HCT116 (cell line): ENCODE measurements around the gene ZFP36. TPM values are rescaled to one million over a fixed set of nuclear protein-coding genes. Genes with fewer than 3 reads are reported as not detected.

Source experiments
- ATAC-seq: fragments of 200-7000 bp; cut with Tn5 transposase; 2 replicates; pipeline ENCODE4 v1.9.1; 2020; ENCODE audit warnings: mild to moderate bottlenecking, moderate library complexity
- BruUV-seq: library from RNA; stranded (reverse); fragments of 400-500 nt; replicated peaks from 2 replicates; lab custom pipeline; 2021; lab: Mats Ljungman, UMichigan
- CTCF ChIA-PET: fragments of 300-600 bp; sonication (Branson Sonifier 250); formaldehyde crosslinking; loops from one replicate; lab custom pipeline; 2021; ENCODE audit warnings: antibody characterized with exemption; lab: Charles Lee
- POLR2A ChIA-PET: fragments of 300-600, 350-600 bp; sonication (Branson Sonifier 250); formaldehyde crosslinking; loops from one replicate; lab custom pipeline; 2021; ENCODE audit warnings: antibody characterized with exemption; lab: Charles Lee
- RAD21 ChIA-PET, 2 experiments: fragments of 300-600 bp; sonication (Branson Sonifier 250); formaldehyde crosslinking; loops; one replicate each; lab custom pipeline; 2023; ENCODE audit warnings: low total read pairs in 2 of 2; ENCODE audit not compliant: uncharacterized antibody in 2 of 2, unreplicated experiment in 2 of 2, low non-redundant PET in 1 of 2; lab: Charles Lee
- DNase-seq: peaks from one replicate; pipeline ENCODE4 v3.0.0-alpha.2; 2010; ENCODE audit warnings: low read depth, low spot score
- H2AFZ ChIP-seq: fragments of 200-600 bp; shearing (Covaris generic), sonication (generic); 2 replicates; pipeline ENCODE4 v1.6.1; 2017; ENCODE audit warnings: low read depth, mixed run types, mixed read lengths, antibody characterized with exemption, low read length; ENCODE audit not compliant: poor library complexity, severe bottlenecking
- H3K27ac ChIP-seq: 2 replicates; pipeline ENCODE4 v1.5.1; 2012; ENCODE audit warnings: low read depth, low read length
- H3K27me3 ChIP-seq: fragments of 200-600 bp; sonication (generic); 2 replicates; pipeline ENCODE4 v1.6.1; 2016; ENCODE audit warnings: mixed run types, low read length, mixed read lengths; ENCODE audit not compliant: insufficient read depth
- H3K36me3 ChIP-seq, 2 experiments: fragments of 200-500 bp in 1 of 2; fragments of 200-600 bp in 1 of 2; sonication (Bioruptor generic) in 1 of 2; sonication (generic) in 1 of 2; 2 replicates each; pipeline versions ENCODE4 v1.5.1 to v1.6.1; 2014 to 2016; ENCODE audit warnings: low read length in 2 of 2, inconsistent platforms in 1 of 2, mixed read lengths in 1 of 2, mixed run types in 1 of 2; ENCODE audit not compliant: insufficient read depth in 2 of 2, control insufficient read depth in 1 of 2
- H3K4me1 ChIP-seq, 2 experiments: fragments of 200-600 bp in 1 of 2; sonication (generic) in 1 of 2; 2 replicates each; pipeline versions ENCODE4 v1.5.1 to v1.6.1; 2012 to 2017; ENCODE audit warnings: low read length in 2 of 2, inconsistent platforms in 1 of 2, mild to moderate bottlenecking in 1 of 2, mixed read lengths in 1 of 2, mixed run types in 1 of 2, moderate library complexity in 1 of 2; ENCODE audit not compliant: insufficient read depth in 2 of 2, control insufficient read depth in 1 of 2
- H3K4me2 ChIP-seq: fragments of 200-600 bp; sonication (generic); 2 replicates; pipeline ENCODE4 v1.6.1; 2017; ENCODE audit warnings: mixed run types, low read length, mixed read lengths
- H3K4me3 ChIP-seq, 2 experiments: fragments of 200-600 bp in 1 of 2; sonication (generic) in 1 of 2; replicated peaks in 1 of 2; 2 replicates each; pipeline ENCODE4 v1.5.1; 2011 to 2016; ENCODE audit warnings: low read length in 2 of 2, control low read depth in 1 of 2, low read depth in 1 of 2, mild to moderate bottlenecking in 1 of 2, mixed read lengths in 1 of 2, mixed run types in 1 of 2
- H3K79me2 ChIP-seq: fragments of 200-600 bp; sonication (generic); 2 replicates; pipeline ENCODE4 v1.6.1; 2017; ENCODE audit warnings: mild to moderate bottlenecking, mixed run types, low read length, moderate library complexity, mixed read lengths; ENCODE audit not compliant: insufficient read depth
- H3K9ac ChIP-seq: fragments of 200-600 bp; sonication (generic); 2 replicates; pipeline ENCODE4 v1.6.1; 2016; ENCODE audit warnings: low read length, mixed read lengths
- H3K9me2 ChIP-seq: fragments of 200-600 bp; sonication (generic), shearing (Covaris generic); 2 replicates; pipeline ENCODE4 v1.6.1; 2017; ENCODE audit warnings: mixed run types, mild to moderate bottlenecking, moderate library complexity; ENCODE audit not compliant: insufficient read depth
- H3K9me3 ChIP-seq, 2 experiments: fragments of 200-500 bp in 1 of 2; fragments of 200-600 bp in 1 of 2; sonication (Bioruptor generic) in 1 of 2; sonication (generic) in 1 of 2; 2 replicates each; pipeline ENCODE4 v1.6.1; 2014 to 2017; ENCODE audit warnings: low read length in 2 of 2, mixed read lengths in 2 of 2, inconsistent platforms in 1 of 2, low read depth in 1 of 2, mild to moderate bottlenecking in 1 of 2, mixed run types in 1 of 2, moderate library complexity in 1 of 2; ENCODE audit not compliant: control insufficient read depth in 1 of 2, insufficient read depth in 1 of 2
- H4K20me1 ChIP-seq: fragments of 200-600 bp; sonication (generic), shearing (Covaris generic); 2 replicates; pipeline ENCODE4 v1.6.1; 2017; ENCODE audit warnings: mixed run types, mild to moderate bottlenecking, moderate library complexity; ENCODE audit not compliant: insufficient read depth
- ATF3 ChIP-seq: IDR thresholded peaks from 2 replicates; pipeline ENCODE4 v1.6.1; 2012
- CBX3 ChIP-seq: IDR thresholded peaks from 2 replicates; pipeline ENCODE4 v1.6.1; 2012; ENCODE audit warnings: low read depth
- CTCF ChIP-seq, 3 experiments: fragments of 200-600 bp in 1 of 3; sonication (generic) in 1 of 3; IDR thresholded peaks in 2 of 3; conservative IDR thresholded peaks in 1 of 3; 2 replicates each; pipeline ENCODE4 v1.5.1; 2012 to 2017; ENCODE audit warnings: low read depth in 2 of 3, low read length in 2 of 3, antibody characterized with exemption in 1 of 3, borderline replicate concordance in 1 of 3, control low read depth in 1 of 3, mild to moderate bottlenecking in 1 of 3, mixed read lengths in 1 of 3, mixed run types in 1 of 3, moderate library complexity in 1 of 3; ENCODE audit not compliant: insufficient read depth in 1 of 3
- ELF1 ChIP-seq: IDR thresholded peaks from 2 replicates; pipeline ENCODE4 v1.6.1; 2012; ENCODE audit warnings: low read depth, borderline replicate concordance
- EZH2 ChIP-seq: fragments of 200-600 bp; sonication (generic); IDR thresholded peaks from 2 replicates; pipeline ENCODE4 v1.6.1; 2017; ENCODE audit warnings: antibody characterized with exemption, mixed run types
- EZH2phosphoT487 ChIP-seq: fragments of 200-600 bp; IDR thresholded peaks from 2 replicates; pipeline ENCODE4 v1.6.1; 2018; ENCODE audit warnings: antibody characterized with exemption, borderline replicate concordance
- MAX ChIP-seq: IDR thresholded peaks from 2 replicates; pipeline ENCODE4 v1.6.1; 2012
- POLR2AphosphoS5 ChIP-seq: IDR thresholded peaks from 2 replicates; pipeline ENCODE4 v1.6.1; 2011; ENCODE audit warnings: mild to moderate bottlenecking, low read depth, low read length, moderate library complexity
- RAD21 ChIP-seq: IDR thresholded peaks from 2 replicates; pipeline ENCODE4 v1.6.1; 2012; ENCODE audit warnings: low read depth, mild to moderate bottlenecking
- REST ChIP-seq: IDR thresholded peaks from 2 replicates; pipeline ENCODE4 v1.6.1; 2012; ENCODE audit warnings: low read depth
- SIN3A ChIP-seq: IDR thresholded peaks from 2 replicates; pipeline ENCODE4 v1.6.1; 2012; ENCODE audit warnings: low read depth
- SRF ChIP-seq: IDR thresholded peaks from 2 replicates; pipeline ENCODE4 v1.6.1; 2012; ENCODE audit warnings: low read depth
- TCF7L2 ChIP-seq: IDR thresholded peaks from 2 replicates; pipeline ENCODE4 v1.7.0; 2011; ENCODE audit warnings: borderline replicate concordance, inconsistent platforms; ENCODE audit not compliant: insufficient read depth, insufficient read length; ENCODE audit errors: extremely low read depth
- YY1 ChIP-seq: IDR thresholded peaks from 2 replicates; pipeline ENCODE4 v1.6.1; 2011; ENCODE audit warnings: low read length, low read depth, moderate library complexity, mild to moderate bottlenecking; ENCODE audit not compliant: insufficient replicate concordance; ENCODE audit errors: extremely low read depth
- ZBTB33 ChIP-seq: IDR thresholded peaks from 2 replicates; pipeline ENCODE4 v1.6.1; 2011; ENCODE audit warnings: mild to moderate bottlenecking, low read length, moderate library complexity; ENCODE audit not compliant: insufficient replicate concordance; ENCODE audit errors: extremely low read depth
- ZFX ChIP-seq: fragments of 450-650 bp; IDR thresholded peaks from 2 replicates; pipeline ENCODE4 v1.6.1; 2017
- intact Hi-C: fragments of 100-400 bp; cut with micrococcal nuclease; formaldehyde crosslinking; loops from 2 replicates; pipeline ENCODE4 v1.10.0; 2022
- total RNA-seq: library from RNA; stranded (reverse); gene quantifications from one replicate; pipeline ENCODE4 v1.2.1, GENCODE V29; 2021; ENCODE audit not compliant: unreplicated experiment

The ZFP36 gene
- total RNA-seq, 1 experiment from 2014 or later, result 131 TPM

GRCh38 chr19:39401070-39401548, 5.5 kb upstream of the ZFP36 start:
- Histone ChIP-seq H4K20me1 (no peaks in the 10 kb centered on the region), H3K9me3 (no peaks in the 10 kb centered on the region), H3K27ac (peak overlapping the region; percentile 99), H3K27me3 (no peaks in the 10 kb centered on the region), H3K9ac (peak overlapping the region; percentile 97), H3K4me1 (peaks cover 56 to 92% of the 10 kb centered on the region in 2 experiments), H3K79me2 (peaks cover 11% of the 10 kb centered on the region; the same call in 1 of the 2 replicates), H3K9me2 (no peaks in the 10 kb centered on the region), H2AFZ (no peak overlapping the region), H3K4me2 (peak overlapping the region; percentile 92), H3K36me3 (no peaks in the 10 kb centered on the region), H3K4me3 (no peak overlapping the region; a peak in 1 of 4 replicates)
- ChIA-PET POLR2A (interaction anchor here (1.0 to 3.8 kb wide), 6 partner anchors 8 to 35 kb away, joined by 3 to 26 read pairs (median 6); partner anchors contain the start of genes MED29, PAF1 and RPS16), RAD21 (no interaction called here), CTCF (no interaction called here)
- no peak for DNase-seq
- BruUV-seq, result no TSS peak
- TF ChIP-seq CTCF (IDR thresholded peaks at IDR 0.05 in 2 of 3, conservative IDR thresholded peaks at IDR 0.05 in 1 of 3; ENCODE audit: borderline replicate concordance in 1 of 3, insufficient read depth in 1 of 3, low read depth in 2 of 3, low read length in 2 of 3), result no peak
- no peak for TF ChIP-seq SRF
- TF ChIP-seq EZH2phosphoT487, result no peak
- no peak for TF ChIP-seq ZFX
- TF ChIP-seq ATF3, result no peak
- no peak for TF ChIP-seq EZH2
- no peak for TF ChIP-seq POLR2AphosphoS5
- TF ChIP-seq TCF7L2, result no peak
- no peak for TF ChIP-seq ELF1
- TF ChIP-seq CBX3, result no peak
- no peak for TF ChIP-seq MAX
- TF ChIP-seq ZBTB33, result no peak
- no peak for TF ChIP-seq YY1
- no peak for TF ChIP-seq REST
- TF ChIP-seq RAD21, result no peak
- no peak for TF ChIP-seq SIN3A
- intact Hi-C loops, result no loop called here
- ATAC-seq, result no peak
